ENCODE measurements around the gene DEUP1. TPM values are rescaled to one million over a fixed set of nuclear protein-coding genes. Genes with fewer than 3 reads are reported as not detected.

DEUP1 gene
- total RNA-seq, 2 donors from 2014 or later: 0.99 TPM; not detected in 1

- Histone ChIP-seq H3K9me3 (no peaks in the 10 kb centered on the region), H3K27ac (no peak overlapping the region), H3K36me3 (replicated peaks in 1 of 2; ENCODE audit: insufficient read depth in 1 of 2, low read depth in 2 of 2) (no peaks in the 10 kb centered on the region), H3K27me3 (no peaks in the 10 kb centered on the region), H3K4me1 (no peaks in the 10 kb centered on the region), H3K4me3 (no peak overlapping the region)
- TF ChIP-seq CTCF (IDR thresholded peaks at IDR 0.05): no peak
- TF ChIP-seq POLR2A (IDR thresholded peaks at IDR 0.05): no peak
- DNase-seq: no peak
- no peak for ATAC-seq
- 89 to 94% methylated on average over 2 of the region's 2 CpGs for WGBS, 2 donors
- intact Hi-C loops (cut with DNase I): no loop called here
Observed at GRCh38 chr11:93344855-93345333, 14.4 kb downstream of the DEUP1 start.

GRCh38 chr11:93348930-93349329 lies 18.4 kb downstream of the DEUP1 start:
- TF ChIP-seq POLR2A (IDR thresholded peaks at IDR 0.05) (no peak), CTCF (IDR thresholded peaks at IDR 0.05) (no peak)
- Histone ChIP-seq H3K27ac (no peak overlapping the region), H3K4me1 (no peaks in the 10 kb centered on the region), H3K36me3 (replicated peaks in 1 of 2; ENCODE audit: insufficient read depth in 1 of 2, low read depth in 2 of 2) (no peaks in the 10 kb centered on the region), H3K9me3 (no peaks in the 10 kb centered on the region), H3K27me3 (no peaks in the 10 kb centered on the region), H3K4me3 (no peak overlapping the region)
- DNase-seq (no peak), ATAC-seq (no peak)
- 90 to 94% methylated on average over 2 of the region's 2 CpGs for WGBS, 2 donors
- intact Hi-C loops (cut with DNase I): no loop called here

- no peak for DNase-seq
- 92 to 96% methylated on average over 6 of the region's 6 CpGs for WGBS, 2 donors
- H3K9me3 ChIP-seq: no peaks in the 10 kb centered on the region
- no peak for TF ChIP-seq POLR2A (IDR thresholded peaks at IDR 0.05)
- no peak for TF ChIP-seq CTCF (IDR thresholded peaks at IDR 0.05)
- no peaks in the 10 kb centered on the region for H3K4me1 ChIP-seq
- H3K27me3 ChIP-seq: no peaks in the 10 kb centered on the region
- no peak overlapping the region for H3K4me3 ChIP-seq
- intact Hi-C loops (cut with DNase I): no loop called here
- H3K36me3 ChIP-seq (replicated peaks in 1 of 2; ENCODE audit: insufficient read depth in 1 of 2, low read depth in 2 of 2): no peaks in the 10 kb centered on the region
- H3K27ac ChIP-seq: no peak overlapping the region
- ATAC-seq: no peak
Observed at GRCh38 chr11:93350835-93351234, 20.3 kb downstream of the DEUP1 start.

GRCh38 chr11:93359396-93359795 lies 28.9 kb downstream of the DEUP1 start:
- TF ChIP-seq POLR2A (IDR thresholded peaks at IDR 0.05) (no peak), CTCF (IDR thresholded peaks at IDR 0.05) (no peak)
- Histone ChIP-seq H3K36me3 (replicated peaks in 1 of 2; ENCODE audit: insufficient read depth in 1 of 2, low read depth in 2 of 2) (no peaks in the 10 kb centered on the region), H3K9me3 (no peaks in the 10 kb centered on the region), H3K27ac (no peak overlapping the region), H3K4me1 (no peaks in the 10 kb centered on the region), H3K4me3 (no peak overlapping the region), H3K27me3 (no peaks in the 10 kb centered on the region)
- DNase-seq (no peak), ATAC-seq (no peak)
- WGBS, 2 donors: 76 to 88% methylated on average over 1 of the region's 1 CpG
- intact Hi-C loops (cut with DNase I): no loop called here

- no peaks in the 10 kb centered on the region for H3K4me1 ChIP-seq
- TF ChIP-seq CTCF (IDR thresholded peaks at IDR 0.05) (peak in 2 of 7 experiments; percentile 14 to 37), POLR2A (IDR thresholded peaks at IDR 0.05) (no peak)
- no peaks in the 10 kb centered on the region for H3K9me3 ChIP-seq
- H3K4me3 ChIP-seq: no peak overlapping the region
- intact Hi-C loops (cut with DNase I): no loop called here
- DNase-seq (no peak), ATAC-seq (no peak)
- H3K36me3 ChIP-seq (replicated peaks in 1 of 2; ENCODE audit: insufficient read depth in 1 of 2, low read depth in 2 of 2): no peaks in the 10 kb centered on the region
- no peaks in the 10 kb centered on the region for H3K27me3 ChIP-seq
- H3K27ac ChIP-seq: no peak overlapping the region
Observed at GRCh38 chr11:93361435-93361834, 30.9 kb downstream of the DEUP1 start.
